Activated T-cell treated with anti-CD3 and anti-CD28 coated beads, Interleukin-2, amount 50 U/mL, for 1 hour (primary cell): ENCODE results near the gene VPS13A.

Experiments
- DNase-seq: peaks from one replicate; pipeline ENCODE4 v3.0.0-alpha.2; 2020

Gene VPS13A

GRCh38 chr9:77469515-77470231 lies 292.3 kb downstream of the VPS13A start:
- no peak for DNase-seq
